GM19328 (cell line): ENCODE data around the gene FBXW11.
A peak's percentile ranks its signal among the peaks of the same experiment; 100 is the strongest.
"Not testable (repeated sequence)": the region's sequence is repeated elsewhere in the genome, so short reads cannot be mapped to it uniquely, and the experiment has no call there.

ENCODE experiments used
- ATAC-seq: cut with Tn5 transposase; IDR thresholded peaks from one replicate; pipeline ENCODE4 v1.9.1; 2021; ENCODE audit warnings: mild to moderate bottlenecking, moderate library complexity; ENCODE audit not compliant: unreplicated experiment

Gene FBXW11

GRCh38 chr5:171986772-171987171 lies 19.7 kb downstream of the FBXW11 start:
- ATAC-seq: no peak

GRCh38 chr5:171984748-171985419 lies 21.6 kb downstream of the FBXW11 start:
- no peak for ATAC-seq

- ATAC-seq: no peak
These were observed 24.6 kb downstream of the FBXW11 start for GRCh38 chr5:171981847-171982246.

- no peak for ATAC-seq
These were observed 25.6 kb downstream of the FBXW11 start for GRCh38 chr5:171980792-171981191.

- ATAC-seq: no peak
These were observed 26.8 kb downstream of the FBXW11 start for GRCh38 chr5:171979606-171980005.

- peak; percentile 70 for ATAC-seq
These were observed 27.9 kb downstream of the FBXW11 start for GRCh38 chr5:171978519-171978918.

GRCh38 chr5:171978016-171978415 lies 28.4 kb downstream of the FBXW11 start:
- ATAC-seq: no peak

GRCh38 chr5:171977244-171977950 lies 29.0 kb downstream of the FBXW11 start:
- not testable (repeated sequence) for ATAC-seq

GRCh38 chr5:171975877-171976667 lies 30.4 kb downstream of the FBXW11 start:
- ATAC-seq: no peak

GRCh38 chr5:171975262-171975876 lies 31.1 kb downstream of the FBXW11 start:
- ATAC-seq: no peak

GRCh38 chr5:171970826-171971225 lies 35.6 kb downstream of the FBXW11 start:
- ATAC-seq: no peak

GRCh38 chr5:171969288-171969880 lies 37.1 kb downstream of the FBXW11 start:
- no peak for ATAC-seq

- no peak for ATAC-seq
These were observed 37.9 kb downstream of the FBXW11 start for GRCh38 chr5:171968531-171968930.

GRCh38 chr5:171966964-171967363 lies 39.5 kb downstream of the FBXW11 start:
- ATAC-seq: no peak

- no peak for ATAC-seq
These were observed 40.2 kb downstream of the FBXW11 start for GRCh38 chr5:171966270-171966669.

GRCh38 chr5:171965745-171966144 lies 40.7 kb downstream of the FBXW11 start:
- ATAC-seq: no peak

GRCh38 chr5:171963416-171963815 lies 43.0 kb downstream of the FBXW11 start:
- no peak for ATAC-seq

- ATAC-seq: peak; percentile 63
These were observed 45.3 kb downstream of the FBXW11 start for GRCh38 chr5:171961117-171961516.

- ATAC-seq: no peak
These were observed 48.7 kb downstream of the FBXW11 start for GRCh38 chr5:171957591-171958251.

GRCh38 chr5:171956887-171957495 lies 49.4 kb downstream of the FBXW11 start:
- no peak for ATAC-seq
